ENCODE results near the gene WDR38.

DNA sequence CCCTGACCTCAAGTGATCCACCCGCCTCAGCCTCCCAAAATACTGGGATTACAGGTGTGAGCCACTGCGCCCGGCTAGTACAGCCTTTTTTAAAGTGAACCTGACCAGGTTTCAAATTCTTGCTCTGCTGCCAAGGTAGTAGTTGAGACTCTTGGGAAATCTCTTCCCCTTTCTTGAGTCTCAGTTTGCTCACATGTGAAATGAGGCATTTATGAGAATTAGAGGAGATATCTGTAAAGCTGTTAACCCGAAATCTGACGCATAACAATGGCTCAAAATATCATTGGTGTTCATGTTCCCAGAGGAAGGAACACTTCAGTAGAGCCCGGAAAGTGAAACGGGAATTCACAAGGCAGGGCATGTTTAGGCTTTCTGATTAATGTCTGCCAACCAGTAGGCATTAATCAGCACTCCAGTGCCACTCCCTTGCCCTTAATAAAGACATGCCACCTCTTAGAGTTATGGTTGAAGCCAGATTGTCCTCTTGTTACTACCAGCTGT lies 10.2 kb downstream of the WDR38 start:
- TF ChIP-seq ZNF274 (IDR thresholded peaks at IDR 0.05; ENCODE audit: low read depth, low read length): no peak
- TF ChIP-seq YY1 (IDR thresholded peaks at IDR 0.05; ENCODE audit: insufficient read depth, insufficient read length): no peak
